Ishikawa (cell line): ENCODE results near the gene CCDC15.

ENCODE experiments used
- RAD21 ChIP-seq: IDR thresholded peaks from 2 replicates; pipeline ENCODE4 v1.6.1; 2012; ENCODE audit warnings: low read depth
- REST ChIP-seq: IDR thresholded peaks from 2 replicates; pipeline ENCODE4 v1.6.1; 2012; ENCODE audit warnings: low read depth, mild to moderate bottlenecking

GRCh38 chr11:125084761-125085231 is 130.8 kb downstream of the CCDC15 start:
- TF ChIP-seq REST: no peak
- TF ChIP-seq RAD21: no peak
